CD4-positive, alpha-beta memory T cell (primary cell): ENCODE measurements around the gene TTLL5. TPM values are rescaled to one million over a fixed set of nuclear protein-coding genes. Genes with fewer than 3 reads are reported as not detected.

Source experiments
- CTCF ChIA-PET: fragments of 350-600 bp; sonication (Branson Sonifier 250); formaldehyde crosslinking; loops from one replicate; lab custom pipeline; 2021; ENCODE audit warnings: inconsistent platforms; ENCODE audit not compliant: partially characterized antibody; lab: Charles Lee
- POLR2A ChIA-PET: fragments of 350-600 bp; sonication (Branson Sonifier 250); formaldehyde crosslinking; loops from one replicate; lab custom pipeline; 2021; ENCODE audit not compliant: partially characterized antibody; lab: Charles Lee
- DNase-seq, 5 donors: peaks; one replicate each; pipeline versions ENCODE4 v3.0.0 to v3.0.0-alpha.2; 2020 to 2022; ENCODE audit warnings: mixed read lengths in 1 of 5
- H3K27ac ChIP-seq: one replicate; pipeline ENCODE4 v1.7.0; 2013; ENCODE audit warnings: low read depth, low read length
- H3K27me3 ChIP-seq: 2 replicates; pipeline ENCODE4 v1.7.0; 2013; ENCODE audit warnings: mild to moderate bottlenecking, low read length, moderate library complexity; ENCODE audit not compliant: insufficient read depth
- H3K36me3 ChIP-seq: 2 replicates; pipeline ENCODE4 v1.7.0; 2013; ENCODE audit warnings: mild to moderate bottlenecking, low read length, moderate library complexity; ENCODE audit not compliant: insufficient read depth
- H3K4me1 ChIP-seq: 2 replicates; pipeline ENCODE4 v1.7.0; 2013; ENCODE audit warnings: mild to moderate bottlenecking, low read length, moderate library complexity; ENCODE audit not compliant: insufficient read depth
- H3K4me3 ChIP-seq, 2 donors: one replicate each; pipeline ENCODE4 v1.7.0; 2013; ENCODE audit warnings: low read length in 2 of 2, mild to moderate bottlenecking in 1 of 2
- H3K9me3 ChIP-seq, 2 donors: one replicate each; pipeline ENCODE4 v1.7.0; 2013; ENCODE audit warnings: low read length in 2 of 2, control low read depth in 1 of 2; ENCODE audit not compliant: control insufficient read depth in 1 of 2
- H3K27ac Mint-ChIP-seq, 7 donors: one replicate each; pipeline ENCODE4 v1.8.0; 2020 to 2021; ENCODE audit warnings: mixed read lengths in 7 of 7, mild to moderate bottlenecking in 6 of 7, inconsistent platforms in 3 of 7, moderate library complexity in 3 of 7
- H3K27me3 Mint-ChIP-seq, 2 donors: one replicate each; pipeline ENCODE4 v1.8.0; 2020 to 2021; ENCODE audit warnings: mixed read lengths in 2 of 2
- H3K36me3 Mint-ChIP-seq, 2 donors: one replicate each; pipeline ENCODE4 v1.8.0; 2020 to 2021; ENCODE audit warnings: mixed read lengths in 2 of 2, inconsistent platforms in 1 of 2, mild to moderate bottlenecking in 1 of 2
- H3K4me1 Mint-ChIP-seq, 4 donors: one replicate each; pipeline ENCODE4 v1.8.0; 2020 to 2021; ENCODE audit warnings: mixed read lengths in 4 of 4, mild to moderate bottlenecking in 1 of 4
- H3K4me3 Mint-ChIP-seq, 8 donors: one replicate each; pipeline ENCODE4 v1.8.0; 2020 to 2021; ENCODE audit warnings: mixed read lengths in 8 of 8, mild to moderate bottlenecking in 7 of 8, moderate library complexity in 6 of 8, inconsistent platforms in 3 of 8
- H3K9me3 Mint-ChIP-seq, 8 donors: one replicate each; pipeline ENCODE4 v1.8.0; 2020 to 2021; ENCODE audit warnings: mixed read lengths in 8 of 8, mild to moderate bottlenecking in 5 of 8, inconsistent platforms in 3 of 8, moderate library complexity in 1 of 8
- intact Hi-C: fragments of 100-400 bp; cut with micrococcal nuclease; formaldehyde crosslinking; loops from one replicate; pipeline ENCODE4 v1.15.1; 2023
- polyA plus RNA-seq, 2 donors: library from polyadenylated mRNA; unstranded; fragments of 300-500 nt; fragmentation: Illumina TruSeq; gene quantifications; one replicate each; pipeline ENCODE4 v1.2.3, GENCODE V29; 2021
- total RNA-seq, 2 experiments: library from RNA; stranded (reverse); gene quantifications; one replicate each; pipeline ENCODE4 v1.2.3, GENCODE V29; 2021

The TTLL5 gene
- total and polyA plus RNA-seq, 4 experiments from 2014 or later: 8.4 to 28.2 (median 20.5) TPM

- Histone ChIP-seq H3K27me3 (no peaks in the 10 kb centered on the region), H3K4me1 (peaks cover 26% of the 10 kb centered on the region), H3K36me3 (no peaks in the 10 kb centered on the region), H3K27ac (no peak overlapping the region), H3K4me3 (no peak overlapping the region), H3K9me3 (no peaks in the 10 kb centered on the region)
- Mint-ChIP-seq H3K4me1 (peaks cover 14 to 23% (median 20%) of the 10 kb centered on the region in 4 donors), H3K36me3 (peaks cover 12 to 17% of the 10 kb centered on the region in 2 donors), H3K9me3 (no peaks in the 10 kb centered on the region), H3K4me3 (no peak overlapping the region), H3K27me3 (no peaks in the 10 kb centered on the region), H3K27ac (peak overlapping the region in 1 of 7 donors; percentile 5)
- no peak for DNase-seq
- ChIA-PET POLR2A (no interaction called here), CTCF (no interaction called here)
- intact Hi-C loops: no loop called here
Observed at GRCh38 chr14:75829316-75829715, 168.3 kb downstream of the TTLL5 start.

DNA sequence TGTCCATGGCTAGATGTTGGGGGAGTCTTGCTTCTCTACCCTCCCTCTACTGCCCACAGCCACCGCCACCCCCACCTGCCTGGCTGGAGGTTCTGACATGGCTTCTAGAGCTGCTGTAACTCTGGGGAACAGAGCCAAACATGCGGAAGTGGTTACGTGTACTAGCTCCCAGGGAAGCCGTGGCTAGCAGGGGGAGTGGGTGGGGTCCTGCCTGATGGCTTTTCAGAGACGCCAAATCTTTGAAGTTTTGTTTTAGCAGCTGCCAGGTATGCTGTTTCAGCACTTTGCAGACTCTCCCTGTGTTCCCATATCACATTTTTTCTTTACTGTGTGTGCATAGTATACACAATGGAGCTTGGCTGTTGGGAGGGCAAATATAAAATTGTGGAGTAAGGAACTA is 170.4 kb downstream of the TTLL5 start:
- Histone ChIP-seq H3K27me3 (no peaks in the 10 kb centered on the region), H3K4me1 (peaks cover 26% of the 10 kb centered on the region), H3K36me3 (no peaks in the 10 kb centered on the region), H3K9me3 (no peaks in the 10 kb centered on the region), H3K4me3 (no peak overlapping the region), H3K27ac (peak overlapping the region; percentile 6)
- peaks cover 14 to 23% (median 20%) of the 10 kb centered on the region in 4 donors for H3K4me1 Mint-ChIP-seq
- CTCF ChIA-PET: interaction anchor here (1.7 kb wide), 1 partner anchor 151 kb away, joined by 5 read pairs; the partner anchor contains the start of gene TGFB3
- H3K27me3 Mint-ChIP-seq: no peaks in the 10 kb centered on the region
- POLR2A ChIA-PET: interaction anchor here (0.6 to 1.0 kb wide), 2 partner anchors 85 to 127 kb away, joined by 3 read pairs; no protein-coding TSS in a partner anchor
- no peaks in the 10 kb centered on the region for H3K9me3 Mint-ChIP-seq
- peak overlapping the region in 7 of 8 donors; percentile 7 to 62 (median 26) for H3K4me3 Mint-ChIP-seq
- H3K36me3 Mint-ChIP-seq: peaks cover 9 to 19% of the 10 kb centered on the region in 2 donors
- intact Hi-C loops: no loop called here
- H3K27ac Mint-ChIP-seq: peak overlapping the region; percentile 38 to 91 (median 86)
- peak; percentile 26 to 53 (median 51) for DNase-seq

- H3K4me3 Mint-ChIP-seq: peak overlapping the region in 4 of 8 donors; percentile 7 to 62 (median 43)
- no peaks in the 10 kb centered on the region for H3K27me3 Mint-ChIP-seq
- peak overlapping the region in 6 of 7 donors; percentile 56 to 91 (median 82) for H3K27ac Mint-ChIP-seq
- no peaks in the 10 kb centered on the region for H3K36me3 ChIP-seq
- intact Hi-C loops: no loop called here
- ChIA-PET POLR2A (interaction anchor here (0.6 to 1.0 kb wide), 2 partner anchors 85 to 128 kb away, joined by 3 read pairs; no protein-coding TSS in a partner anchor), CTCF (interaction anchor here (1.7 kb wide), 1 partner anchor 150 kb away, joined by 5 read pairs; the partner anchor contains the start of gene TGFB3)
- peaks cover 26% of the 10 kb centered on the region for H3K4me1 ChIP-seq
- no peak overlapping the region for H3K27ac ChIP-seq
- H3K36me3 Mint-ChIP-seq: peaks cover 9 to 16% of the 10 kb centered on the region in 2 donors
- DNase-seq: no peak
- H3K27me3 ChIP-seq: no peaks in the 10 kb centered on the region
- H3K4me1 Mint-ChIP-seq: peaks cover 14 to 23% (median 20%) of the 10 kb centered on the region in 4 donors
- H3K4me3 ChIP-seq: no peak overlapping the region
- no peaks in the 10 kb centered on the region for H3K9me3 Mint-ChIP-seq
- no peaks in the 10 kb centered on the region for H3K9me3 ChIP-seq
Observed at GRCh38 chr14:75831952-75832351, 170.9 kb downstream of the TTLL5 start.

DNA sequence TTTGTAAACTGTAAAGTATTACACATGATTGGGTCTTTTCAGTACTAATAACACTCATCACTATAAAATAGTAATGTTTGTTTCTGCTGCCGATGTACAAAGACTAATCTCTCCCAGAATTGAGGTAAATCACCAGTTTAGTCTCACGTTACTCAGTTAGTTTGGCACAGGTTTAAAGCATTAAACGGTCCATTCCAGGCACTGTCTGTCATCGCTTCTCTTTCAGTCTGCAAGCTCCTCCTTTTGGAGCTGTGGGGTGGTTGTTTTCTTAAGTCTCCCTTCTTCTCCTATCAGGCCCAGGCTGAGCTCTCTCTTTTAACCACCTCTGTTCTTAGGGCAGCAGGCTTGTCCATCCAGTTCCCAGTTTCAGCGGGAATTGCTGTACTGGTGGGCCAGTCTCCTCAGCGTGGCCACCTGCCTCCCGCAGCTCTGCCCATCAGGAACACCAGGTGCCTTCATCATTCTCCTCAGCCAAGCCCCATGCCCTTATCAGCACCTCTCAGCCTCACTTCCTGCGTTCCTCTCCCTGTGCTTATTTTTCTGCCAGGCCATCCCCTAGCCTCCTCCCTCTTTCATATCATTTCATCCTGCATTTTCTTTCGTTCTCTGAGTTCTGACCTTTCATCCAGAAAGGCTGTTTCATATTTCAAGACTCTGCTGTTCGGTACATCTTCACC is 171.7 kb downstream of the TTLL5 start:
- no peaks in the 10 kb centered on the region for H3K9me3 Mint-ChIP-seq
- H3K36me3 Mint-ChIP-seq: peaks cover 9 to 16% of the 10 kb centered on the region in 2 donors
- H3K27ac Mint-ChIP-seq: peak overlapping the region in 6 of 7 donors; percentile 29 to 91 (median 72)
- peaks cover 14 to 23% (median 20%) of the 10 kb centered on the region in 4 donors for H3K4me1 Mint-ChIP-seq
- ChIA-PET CTCF (no interaction called here), POLR2A (interaction anchor here (1.0 kb wide), 1 partner anchor 129 kb away, joined by 3 read pairs; no protein-coding TSS in a partner anchor)
- no peaks in the 10 kb centered on the region for H3K27me3 Mint-ChIP-seq
- intact Hi-C loops: no loop called here
- Histone ChIP-seq H3K27me3 (no peaks in the 10 kb centered on the region), H3K36me3 (no peaks in the 10 kb centered on the region), H3K9me3 (no peaks in the 10 kb centered on the region), H3K4me3 (no peak overlapping the region), H3K4me1 (peaks cover 26% of the 10 kb centered on the region), H3K27ac (no peak overlapping the region)
- no peak for DNase-seq
- peak overlapping the region in 4 of 8 donors; percentile 0 to 47 (median 10) for H3K4me3 Mint-ChIP-seq

DNA sequence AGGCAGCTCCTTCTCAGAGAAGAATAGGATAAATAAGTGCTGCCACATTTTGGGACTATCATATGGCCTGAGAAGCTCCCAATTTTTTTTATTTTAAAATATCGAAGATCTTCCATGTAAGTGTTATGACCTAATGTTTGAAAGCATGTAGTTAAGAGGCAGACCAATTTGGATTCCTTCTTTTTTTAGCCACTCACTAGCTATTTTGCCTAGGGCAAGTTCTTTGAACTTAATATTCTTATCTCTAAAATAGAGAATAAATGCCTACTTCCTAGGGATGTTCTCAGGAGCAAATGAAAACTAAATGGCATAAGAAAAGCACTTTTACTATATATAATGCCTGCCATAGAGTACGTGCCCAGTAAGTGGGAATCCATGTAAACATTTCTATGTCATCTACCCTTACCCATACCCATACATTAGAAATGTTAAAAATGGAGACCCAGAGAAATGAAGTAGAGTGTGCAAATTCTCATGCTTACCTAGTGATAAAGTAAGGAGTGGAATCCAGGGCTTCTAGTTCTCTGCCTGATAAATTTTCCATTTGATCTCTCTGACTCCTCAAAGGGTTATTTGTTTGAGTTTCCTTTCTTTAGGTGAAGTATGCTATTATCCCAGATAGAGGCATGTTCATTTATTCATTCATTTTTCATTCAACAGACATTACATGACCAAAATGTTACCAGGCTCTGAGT is 172.4 kb downstream of the TTLL5 start:
- H3K36me3 Mint-ChIP-seq: peaks cover 9 to 20% of the 10 kb centered on the region in 2 donors
- peaks cover 26% of the 10 kb centered on the region for H3K4me1 ChIP-seq

GRCh38 chr14:75835156-75835725 is 174.2 kb downstream of the TTLL5 start:
- CTCF ChIA-PET: no interaction called here
- no peaks in the 10 kb centered on the region for H3K36me3 ChIP-seq
- DNase-seq: no peak
- no peaks in the 10 kb centered on the region for H3K27me3 ChIP-seq
- POLR2A ChIA-PET: interaction anchor here (0.6 kb wide), 1 partner anchor 515 kb away, joined by 3 read pairs; no protein-coding TSS in a partner anchor
- intact Hi-C loops: no loop called here
- no peak overlapping the region for H3K27ac Mint-ChIP-seq
- H3K27ac ChIP-seq: no peak overlapping the region
- no peak overlapping the region for H3K4me3 ChIP-seq
- peaks cover 0 to 4% (median 0%) of the 10 kb centered on the region in 8 donors for H3K9me3 Mint-ChIP-seq
- no peak overlapping the region for H3K4me3 Mint-ChIP-seq
- no peaks in the 10 kb centered on the region for H3K27me3 Mint-ChIP-seq
- H3K9me3 ChIP-seq: no peaks in the 10 kb centered on the region
- H3K36me3 Mint-ChIP-seq: peaks cover 13 to 33% of the 10 kb centered on the region in 2 donors
- H3K4me1 ChIP-seq: peaks cover 26% of the 10 kb centered on the region
- peaks cover 14 to 23% (median 20%) of the 10 kb centered on the region in 4 donors for H3K4me1 Mint-ChIP-seq

More for the DNA sequence above, 172.4 kb downstream of the TTLL5 start:
- no peak for DNase-seq
- H3K27ac ChIP-seq: no peak overlapping the region
- peaks cover 0 to 2% (median 0%) of the 10 kb centered on the region in 8 donors for H3K9me3 Mint-ChIP-seq
- H3K36me3 ChIP-seq: no peaks in the 10 kb centered on the region
- H3K27me3 ChIP-seq: no peaks in the 10 kb centered on the region
- peak overlapping the region in 4 of 7 donors; percentile 63 to 91 (median 78) for H3K27ac Mint-ChIP-seq
- no peak overlapping the region for H3K4me3 ChIP-seq
- no peak overlapping the region for H3K4me3 Mint-ChIP-seq
- H3K4me1 Mint-ChIP-seq: peaks cover 14 to 23% (median 20%) of the 10 kb centered on the region in 4 donors
- no peaks in the 10 kb centered on the region for H3K9me3 ChIP-seq
- ChIA-PET CTCF (no interaction called here), POLR2A (no interaction called here)
- H3K27me3 Mint-ChIP-seq: no peaks in the 10 kb centered on the region
- intact Hi-C loops: no loop called here
